A549 treated with CpdA at 1 μM for 4 hours (cell line): ENCODE measurements around the gene SLITRK4. TPM values are rescaled to one million over a fixed set of nuclear protein-coding genes. Genes with fewer than 3 reads are reported as not detected.

Source experiments
- total RNA-seq: library from RNA; stranded (reverse); fragments of 200-300 nt; extraction: Qiagen RNA extraction; gene quantifications from 5 replicates; pipeline ENCODE4 v1.2.3, GENCODE V29; 2022; ENCODE audit warnings: low read depth

Gene SLITRK4
- not detected in 5 replicates for total RNA-seq

DNA sequence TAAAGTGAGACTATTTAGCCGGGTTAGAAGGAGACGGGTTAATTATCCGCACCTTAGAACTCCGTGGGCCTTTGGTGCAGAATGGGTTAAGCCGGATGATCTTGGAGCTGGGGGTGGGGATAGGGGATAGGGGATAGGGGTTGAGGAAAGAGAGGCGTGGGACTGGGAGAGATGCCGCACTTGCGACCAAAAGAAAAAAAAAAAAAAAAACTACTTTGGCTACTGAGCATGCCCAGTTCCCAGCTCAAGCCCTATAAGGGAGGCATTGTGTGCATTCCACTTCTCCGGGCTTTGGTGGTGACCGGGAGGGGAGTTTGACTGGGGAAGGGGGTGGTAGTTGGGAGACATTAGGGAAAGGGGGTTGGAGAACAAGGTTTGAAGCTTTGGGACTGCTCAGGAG lies at the start of gene SLITRK4:
SLITRK4 (minus strand) TSS at position 187 of the 400 bp plus-strand sequence. CDS start 4,993 bp downstream, outside the sequence.

Other genes starting within 250 kb of the SLITRK4 start
- gene SPANXN3, start 118.6 kb downstream of the SLITRK4 start, total RNA-seq, result not detected in 5 replicates
- gene SPANXN2, start 84.7 kb upstream of the SLITRK4 start, total RNA-seq, result not detected in 5 replicates
- not detected in 5 replicates for gene UBE2NL, start 248.0 kb upstream of the SLITRK4 start, total RNA-seq